Subcutaneous abdominal adipose tissue (tissue), 5 donors: ENCODE data around the gene CCDC137.
"Not testable (repeated sequence)": the region's sequence is repeated elsewhere in the genome, so short reads cannot be mapped to it uniquely, and the experiment has no call there.

ENCODE experiments used
- H3K27ac ChIP-seq: one replicate; pipeline ENCODE4 v1.7.0; 2013; ENCODE audit warnings: low read depth, mild to moderate bottlenecking, inconsistent platforms, low read length, moderate library complexity
- H3K27me3 ChIP-seq, 5 donors: one replicate each; pipeline ENCODE4 v1.7.0; 2013; ENCODE audit warnings: low read length in 5 of 5, inconsistent platforms in 1 of 5; ENCODE audit not compliant: control insufficient read depth in 5 of 5, insufficient read depth in 4 of 5
- H3K36me3 ChIP-seq, 5 donors: one replicate each; pipeline ENCODE4 v1.7.0; 2013; ENCODE audit warnings: low read length in 5 of 5; ENCODE audit not compliant: control insufficient read depth in 5 of 5, insufficient read depth in 5 of 5
- H3K4me1 ChIP-seq, 5 donors: one replicate each; pipeline ENCODE4 v1.7.0; 2013; ENCODE audit warnings: low read length in 5 of 5, mild to moderate bottlenecking in 3 of 5, moderate library complexity in 1 of 5; ENCODE audit not compliant: control insufficient read depth in 5 of 5, insufficient read depth in 5 of 5
- H3K4me3 ChIP-seq, 5 donors: one replicate each; pipeline ENCODE4 v1.7.0; 2013; ENCODE audit warnings: low read length in 5 of 5, low read depth in 1 of 5
- H3K9ac ChIP-seq, 5 donors: one replicate each; pipeline ENCODE4 v1.7.0; 2013; ENCODE audit warnings: low read length in 5 of 5, mild to moderate bottlenecking in 4 of 5, moderate library complexity in 3 of 5
- H3K9me3 ChIP-seq, 5 donors: one replicate each; pipeline ENCODE4 v1.7.0; 2013; ENCODE audit warnings: low read length in 5 of 5; ENCODE audit not compliant: control insufficient read depth in 5 of 5
- donor health status: healthy.
- donor health status: healthy.
- donor health status: healthy.
- donor health status: healthy.
- donor health status: healthy.

CCDC137 gene, protein sequence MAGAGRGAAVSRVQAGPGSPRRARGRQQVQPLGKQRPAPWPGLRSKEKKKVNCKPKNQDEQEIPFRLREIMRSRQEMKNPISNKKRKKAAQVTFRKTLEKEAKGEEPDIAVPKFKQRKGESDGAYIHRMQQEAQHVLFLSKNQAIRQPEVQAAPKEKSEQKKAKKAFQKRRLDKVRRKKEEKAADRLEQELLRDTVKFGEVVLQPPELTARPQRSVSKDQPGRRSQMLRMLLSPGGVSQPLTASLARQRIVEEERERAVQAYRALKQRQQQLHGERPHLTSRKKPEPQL

DNA sequence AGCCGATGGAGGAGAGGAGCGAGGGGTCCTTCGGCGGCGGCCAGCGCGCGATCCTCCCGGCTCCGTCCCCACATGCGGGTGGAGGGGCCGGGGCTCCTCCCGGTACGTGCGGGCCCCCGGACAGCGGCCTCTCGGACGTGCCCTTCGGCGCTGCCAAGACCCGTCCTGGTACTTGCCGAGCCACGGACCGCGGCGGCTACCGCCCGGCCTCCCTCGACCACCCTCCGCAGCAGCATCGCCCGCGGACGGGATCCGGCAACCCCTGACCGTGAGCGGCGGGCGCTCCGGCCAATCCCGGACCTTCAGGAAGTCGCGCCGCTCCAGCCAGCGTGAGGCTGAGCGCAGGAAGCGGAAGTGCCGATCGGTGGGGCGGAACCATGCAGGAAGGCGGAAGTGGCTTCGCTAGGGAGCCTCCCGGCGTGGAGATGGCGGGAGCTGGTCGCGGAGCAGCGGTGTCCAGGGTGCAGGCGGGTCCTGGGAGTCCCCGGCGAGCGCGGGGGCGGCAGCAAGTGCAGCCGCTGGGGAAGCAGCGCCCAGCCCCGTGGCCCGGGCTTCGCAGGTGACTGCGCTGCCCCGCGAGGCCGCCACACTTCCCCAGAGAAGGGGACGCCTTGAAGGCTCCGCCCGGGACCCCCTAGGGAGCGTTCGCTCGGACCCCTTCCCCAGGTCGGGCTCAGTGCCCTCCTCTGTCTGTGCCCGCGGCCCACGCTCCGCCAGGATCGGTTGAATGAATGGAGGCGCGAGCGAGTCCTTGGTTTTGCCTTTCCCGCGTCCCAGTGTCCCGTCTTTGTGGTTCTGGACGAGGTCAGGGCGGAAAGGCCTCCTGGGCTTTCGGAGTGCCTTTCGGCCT lies at the start of gene CCDC137, which contains the start of gene OXLD1:
Gene CCDC137, plus strand, starts transcription at position 396 of the 850 bp plus-strand sequence. Its CDS starts 30 bp downstream, at position 426.
Gene OXLD1, minus strand, starts transcription at position 264 of the 850 bp plus-strand sequence. Its CDS starts 28 bp downstream, at position 236.
- H3K9me3 ChIP-seq, result no peaks in the 10 kb centered on the region
- H3K27me3 ChIP-seq, result no peaks in the 10 kb centered on the region
- peaks cover 0 to 34% (median 21%) of the 10 kb centered on the region in 5 donors for H3K36me3 ChIP-seq
- H3K4me1 ChIP-seq, result peaks cover 3 to 39% (median 33%) of the 10 kb centered on the region in 5 donors
- peak within 1 kb of the TSS; percentile 63 to 97 (median 91) for H3K9ac ChIP-seq
- peak within 1 kb of the TSS; percentile 81 for H3K27ac ChIP-seq
- H3K4me3 ChIP-seq, result peak within 1 kb of the TSS; percentile 76 to 90 (median 86)

DNA sequence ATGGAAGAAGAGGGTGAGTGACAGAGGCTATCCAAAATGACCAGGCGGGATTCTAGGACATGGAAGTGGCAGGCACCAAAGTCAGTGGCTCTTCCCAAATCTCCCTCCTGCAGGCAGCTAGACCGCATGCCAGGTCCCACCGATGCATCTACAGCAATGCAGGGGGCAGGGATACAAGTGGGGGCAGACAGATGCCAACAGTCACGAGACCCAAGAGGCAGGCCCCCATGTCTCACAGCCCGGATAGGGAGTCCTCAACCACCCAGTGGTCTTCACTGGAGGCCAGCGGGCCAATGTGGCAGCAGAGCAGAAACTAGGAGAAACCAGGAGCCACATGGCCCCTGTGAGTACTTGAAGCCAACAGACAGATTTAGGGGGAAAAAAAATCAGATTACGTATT lies 49.7 kb upstream of the CCDC137 start:
- Histone ChIP-seq H3K27ac (no peak overlapping the region), H3K4me3 (no peak overlapping the region), H3K9ac (no peak overlapping the region), H3K36me3 (peaks cover 0 to 62% (median 49%) of the 10 kb centered on the region in 5 donors), H3K27me3 (no peaks in the 10 kb centered on the region), H3K4me1 (peaks cover 8 to 35% (median 33%) of the 10 kb centered on the region in 5 donors), H3K9me3 (no peaks in the 10 kb centered on the region)

DNA sequence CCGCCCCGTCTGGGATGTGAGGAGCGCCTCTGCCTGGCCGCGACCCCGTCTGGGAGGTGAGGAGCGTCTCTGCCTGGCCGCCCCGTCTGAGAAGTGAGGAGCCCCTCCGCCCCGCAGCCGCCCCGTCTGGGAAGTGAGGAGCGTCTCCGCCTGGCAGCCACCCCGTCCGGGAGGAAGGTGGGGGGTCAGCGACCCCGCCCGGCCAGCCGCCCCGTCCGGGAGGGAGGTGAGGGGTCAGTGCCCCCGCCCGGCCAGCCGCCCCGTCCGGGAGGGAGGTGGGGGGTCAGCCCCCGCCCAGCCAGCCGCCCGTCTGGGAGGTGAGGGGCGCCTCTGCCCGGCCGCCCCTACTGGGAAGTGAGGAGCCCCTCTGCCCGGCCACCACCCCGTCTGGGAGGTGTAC lies 48.2 kb upstream of the CCDC137 start:
- H3K4me3 ChIP-seq, H3K27ac ChIP-seq, H3K27me3 ChIP-seq, H3K9me3 ChIP-seq, H3K9ac ChIP-seq: not testable (repeated sequence)
- H3K4me1 ChIP-seq, result peaks cover 8 to 38% (median 33%) of the 10 kb centered on the region in 5 donors
- H3K36me3 ChIP-seq, result peaks cover 0 to 56% (median 43%) of the 10 kb centered on the region in 5 donors

DNA sequence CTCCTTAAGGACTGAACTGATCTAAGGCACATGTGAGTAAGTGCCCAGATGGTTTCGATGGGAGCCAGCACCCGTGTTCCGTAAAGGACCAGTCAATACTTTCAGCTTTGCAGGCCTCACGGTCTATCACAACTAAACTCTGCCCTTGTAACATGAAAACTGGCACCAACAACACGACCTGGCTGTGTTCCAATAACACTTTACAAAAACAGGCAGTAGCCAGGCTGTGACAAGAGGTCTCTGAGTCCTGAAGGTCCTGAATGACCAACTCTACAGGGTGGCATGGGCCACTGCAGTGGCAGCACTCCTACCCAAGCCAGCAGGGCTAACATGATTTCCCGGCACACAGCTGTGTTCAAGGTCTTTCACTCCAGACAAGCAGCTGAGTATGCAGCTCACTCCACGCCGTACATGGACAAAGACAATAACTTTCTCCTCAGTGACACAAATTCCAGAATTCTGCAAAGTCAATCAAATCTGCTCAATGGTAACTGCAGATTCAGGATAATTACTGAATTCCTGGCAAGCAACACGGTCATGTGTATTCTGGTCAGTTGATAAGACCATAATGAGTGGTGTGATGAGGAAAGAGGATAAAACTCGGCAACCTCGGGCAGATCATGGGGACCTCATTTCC lies 44.9 kb upstream of the CCDC137 start:
- H3K36me3 ChIP-seq, result peaks cover 0 to 69% (median 62%) of the 10 kb centered on the region in 5 donors
- peak overlapping the region in 1 of 5 donors; percentile 19 for H3K9ac ChIP-seq
- no peaks in the 10 kb centered on the region for H3K27me3 ChIP-seq
- no peak overlapping the region for H3K4me3 ChIP-seq
- no peaks in the 10 kb centered on the region for H3K9me3 ChIP-seq
- peak overlapping the region; percentile 1 for H3K27ac ChIP-seq
- H3K4me1 ChIP-seq, result peaks cover 4 to 15% (median 12%) of the 10 kb centered on the region in 5 donors

DNA sequence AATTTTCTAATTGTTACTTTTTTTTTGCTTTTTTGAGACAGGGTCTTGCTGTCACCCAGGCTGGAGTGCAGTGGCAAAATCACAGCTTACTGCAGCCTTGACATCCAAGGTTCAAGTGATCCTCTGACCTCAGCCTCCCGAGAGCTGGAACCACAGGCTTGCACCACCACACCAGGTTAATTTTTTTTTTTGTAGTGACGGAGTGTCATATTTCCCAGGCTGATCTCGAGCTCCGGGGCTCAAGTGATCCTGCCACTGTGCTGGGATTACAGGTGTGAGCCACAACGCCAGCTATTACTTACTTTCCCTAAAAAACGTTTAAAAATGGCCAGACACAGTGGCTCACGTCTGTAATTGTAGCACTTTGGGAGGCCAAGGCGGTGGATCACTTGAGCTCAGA lies 36.3 kb upstream of the CCDC137 start:
- Histone ChIP-seq H3K9me3 (no peaks in the 10 kb centered on the region), H3K9ac (no peak overlapping the region), H3K27ac (no peak overlapping the region), H3K27me3 (no peaks in the 10 kb centered on the region), H3K4me3 (no peak overlapping the region), H3K36me3 (peaks cover 11 to 49% (median 37%) of the 10 kb centered on the region in 5 donors), H3K4me1 (peaks cover 0 to 20% (median 13%) of the 10 kb centered on the region in 5 donors)

DNA sequence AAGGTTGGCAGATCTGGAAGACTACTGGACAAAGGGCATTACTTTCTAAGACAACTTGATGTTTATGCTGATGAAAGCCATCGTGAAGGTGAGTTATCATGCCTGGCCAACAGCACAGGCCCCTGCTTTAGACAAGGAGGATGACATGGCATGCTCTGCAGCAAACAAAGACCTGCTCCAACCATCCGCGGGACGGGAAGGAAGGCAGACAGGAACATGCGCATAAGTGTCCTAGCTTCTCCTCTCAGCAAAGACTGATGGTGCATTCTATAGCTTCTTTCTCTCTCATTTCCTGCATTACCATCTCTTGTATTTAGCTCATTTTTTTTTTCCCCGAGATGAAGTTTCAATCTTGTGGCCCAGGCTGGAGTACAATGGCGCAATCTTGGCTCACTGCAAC lies 35.1 kb upstream of the CCDC137 start:
- no peak overlapping the region for H3K27ac ChIP-seq

DNA sequence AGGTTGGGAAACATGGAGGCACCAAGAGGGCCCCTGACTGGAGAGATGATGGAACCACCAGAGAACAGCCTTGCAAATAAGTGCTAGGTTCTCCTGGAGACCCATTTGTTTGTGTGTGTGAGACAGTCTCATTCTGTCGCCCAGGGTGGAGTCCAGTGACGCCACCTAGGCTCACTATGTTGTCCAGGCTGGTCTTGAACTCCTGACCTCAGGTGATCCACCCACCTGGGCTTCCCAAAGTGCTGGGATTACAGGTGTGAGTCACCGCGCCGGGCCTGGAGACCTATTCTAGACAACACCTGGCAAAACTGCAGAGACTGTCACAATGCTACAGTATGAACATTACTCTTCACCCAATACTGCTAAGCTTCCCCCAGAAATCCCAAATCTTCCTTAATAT lies 31.1 kb upstream of the CCDC137 start:
- H3K36me3 ChIP-seq, result peaks cover 0 to 4% (median 2%) of the 10 kb centered on the region in 5 donors
- no peaks in the 10 kb centered on the region for H3K27me3 ChIP-seq
- H3K4me1 ChIP-seq, result peaks cover 4 to 39% (median 28%) of the 10 kb centered on the region in 5 donors
- H3K9me3 ChIP-seq, result no peaks in the 10 kb centered on the region
- peak overlapping the region; percentile 99 for H3K27ac ChIP-seq
- peak overlapping the region; percentile 33 to 96 (median 81) for H3K4me3 ChIP-seq
- peak overlapping the region in 3 of 5 donors; percentile 99 to 100 (median 99) for H3K9ac ChIP-seq

More for the DNA sequence above, 35.1 kb upstream of the CCDC137 start:
- peaks cover 11 to 38% (median 26%) of the 10 kb centered on the region in 5 donors for H3K36me3 ChIP-seq
- peaks cover 4 to 32% (median 24%) of the 10 kb centered on the region in 5 donors for H3K4me1 ChIP-seq
- no peaks in the 10 kb centered on the region for H3K27me3 ChIP-seq
- H3K9ac ChIP-seq, result no peak overlapping the region
- no peaks in the 10 kb centered on the region for H3K9me3 ChIP-seq
- no peak overlapping the region for H3K4me3 ChIP-seq

DNA sequence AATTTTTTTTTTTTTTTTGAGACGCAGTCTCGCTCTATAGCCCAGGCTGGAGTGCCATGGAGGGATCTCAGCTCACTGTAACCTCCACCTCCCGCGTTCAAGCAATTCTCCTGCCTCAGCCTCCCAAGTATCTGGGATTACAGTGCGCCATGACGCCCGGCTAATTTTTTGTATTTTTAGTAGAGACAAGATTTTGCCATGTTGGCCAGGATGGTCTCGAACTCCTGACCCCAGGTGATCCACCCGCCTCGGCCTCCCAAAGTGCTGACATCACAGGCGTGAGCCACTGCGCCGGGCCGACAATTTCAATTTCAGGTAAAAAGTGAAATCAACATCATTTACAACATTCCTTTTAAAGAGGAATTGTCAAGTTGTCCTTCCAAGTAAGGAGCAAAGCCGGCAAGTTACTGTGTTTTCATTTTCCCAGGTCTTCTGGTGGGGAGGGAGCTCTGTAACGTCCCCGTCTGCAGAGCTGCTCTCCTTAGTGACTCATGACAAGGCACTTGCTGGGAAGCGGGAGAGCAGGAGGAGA lies 30.5 kb upstream of the CCDC137 start:
- Histone ChIP-seq H3K36me3 (peaks cover 0 to 4% (median 2%) of the 10 kb centered on the region in 5 donors), H3K27ac (peak overlapping the region; percentile 99), H3K4me1 (peaks cover 4 to 39% (median 28%) of the 10 kb centered on the region in 5 donors)

DNA sequence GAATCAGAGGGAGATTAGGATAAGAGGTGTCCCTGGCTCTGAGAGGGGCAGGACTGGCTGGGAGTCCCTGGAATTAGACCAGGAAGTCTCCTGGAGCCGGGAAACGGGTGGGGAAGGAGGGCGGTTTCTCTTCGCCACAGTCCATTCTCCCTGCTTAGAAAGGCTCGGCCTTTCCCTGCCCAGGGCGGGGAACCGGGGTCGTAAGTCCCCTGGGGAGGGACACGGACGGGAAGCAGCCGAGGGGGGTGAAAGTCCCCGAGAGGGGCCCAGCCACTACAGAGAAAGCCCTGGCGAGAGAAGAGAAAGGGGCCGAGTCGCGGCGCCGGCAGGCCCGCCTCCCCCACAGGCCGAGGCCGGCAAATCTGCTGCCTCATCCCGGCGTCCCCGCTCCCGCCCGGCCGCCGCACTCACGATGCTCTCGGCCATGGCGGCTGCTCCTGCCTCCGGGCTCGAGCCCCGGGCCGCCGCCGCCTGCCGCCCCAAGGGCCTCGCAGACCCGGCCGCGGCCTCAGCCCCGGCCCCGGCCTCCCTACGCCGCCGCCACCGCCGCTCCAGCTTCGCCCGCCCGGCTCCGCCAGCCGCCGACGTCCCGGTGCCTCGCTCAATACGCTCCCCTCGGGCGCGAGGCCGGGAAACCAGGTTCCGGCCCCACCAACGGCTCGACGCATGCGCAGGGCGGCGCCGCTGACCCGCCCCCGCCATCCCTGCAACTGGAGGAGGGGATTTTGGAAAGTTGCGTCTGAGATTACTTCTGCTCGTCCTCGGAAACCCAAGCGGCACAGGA lies 29.8 kb upstream of the CCDC137 start, which contains the start of the genes NPLOC4 and TSPAN10:
Gene NPLOC4, minus strand, starts transcription at position 608 of the 784 bp plus-strand sequence. Its CDS starts 182 bp downstream, at position 426.
Gene TSPAN10, plus strand, starts transcription at position 692 of the 784 bp plus-strand sequence. CDS start 5,217 bp downstream, outside the sequence.
- Histone ChIP-seq H3K27ac (peak within 1 kb of the TSS; percentile 99), H3K4me1 (peaks cover 4 to 44% (median 26%) of the 10 kb centered on the region in 5 donors), H3K9ac (peak within 1 kb of the TSS; percentile 95 to 100 (median 99)), H3K9me3 (no peaks in the 10 kb centered on the region), H3K27me3 (no peaks in the 10 kb centered on the region), H3K36me3 (peaks cover 0 to 3% (median 0%) of the 10 kb centered on the region in 5 donors), H3K4me3 (peak within 1 kb of the TSS; percentile 71 to 96 (median 90))

More for the DNA sequence above, 30.5 kb upstream of the CCDC137 start:
- H3K9ac ChIP-seq, result peak overlapping the region; percentile 95 to 100 (median 99)
- H3K27me3 ChIP-seq, result no peaks in the 10 kb centered on the region
- H3K4me3 ChIP-seq, result peak overlapping the region; percentile 71 to 96 (median 90)
- H3K9me3 ChIP-seq, result no peaks in the 10 kb centered on the region
